DMS153 treated with DMSO at 0.1 percent for 48 hours (cell line): ENCODE measurements around the gene EPOP.

Source experiments
- DNase-seq: peaks from one replicate; lab custom pipeline; 2025; ENCODE audit not compliant: unreplicated experiment; lab: John Stamatoyannopoulos, UW

Gene EPOP

DNA sequence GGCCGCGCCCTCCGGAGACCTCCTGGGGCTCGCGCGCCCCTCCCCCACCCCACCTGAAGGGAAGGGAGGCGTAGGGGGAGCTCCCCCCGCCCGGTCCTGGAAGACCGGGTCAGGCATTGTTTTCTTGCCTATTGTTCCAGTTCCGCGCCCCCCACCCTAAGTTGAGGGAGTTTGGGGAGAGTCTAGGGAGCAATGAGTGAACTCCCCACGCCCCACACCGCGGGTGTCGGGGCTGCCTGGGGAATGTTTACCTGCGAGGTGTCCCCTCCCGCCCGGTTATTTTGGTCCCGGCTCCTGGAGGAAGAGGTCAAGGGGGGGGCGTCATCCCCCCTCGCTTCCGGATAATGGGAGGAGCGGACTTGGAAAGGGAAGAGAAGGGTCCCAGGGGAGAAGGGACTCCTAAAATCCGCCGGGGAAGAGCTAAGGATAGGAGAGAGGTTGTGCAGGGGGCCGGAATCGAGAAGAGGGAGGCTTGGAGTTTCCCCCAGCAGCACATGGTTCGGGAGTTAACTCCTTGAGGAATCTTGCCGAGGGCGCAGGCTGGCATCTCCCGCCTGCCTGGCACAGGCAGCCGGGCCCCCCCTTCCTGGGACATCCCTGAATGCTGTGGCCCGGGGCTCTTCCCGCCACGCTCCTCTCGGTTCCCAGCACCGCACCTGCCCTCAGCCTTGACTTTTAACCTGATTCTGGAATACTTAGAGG is 31.2 kb upstream of the EPOP start:
- peak; percentile 39 for DNase-seq

DNA sequence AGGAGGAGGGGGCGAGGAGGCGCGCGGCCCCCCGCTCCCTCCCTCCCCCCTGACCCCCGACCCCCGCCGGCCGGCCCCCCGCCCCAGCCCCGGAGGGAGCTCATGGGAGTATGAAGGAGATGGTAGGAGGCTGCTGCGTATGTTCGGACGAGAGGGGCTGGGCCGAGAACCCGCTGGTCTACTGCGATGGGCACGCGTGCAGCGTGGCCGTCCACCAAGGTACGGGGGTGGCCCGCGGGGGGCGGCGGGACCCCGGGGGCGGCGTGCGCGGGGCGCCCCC is 30.7 kb upstream of the EPOP start:
- no peak for DNase-seq

DNA sequence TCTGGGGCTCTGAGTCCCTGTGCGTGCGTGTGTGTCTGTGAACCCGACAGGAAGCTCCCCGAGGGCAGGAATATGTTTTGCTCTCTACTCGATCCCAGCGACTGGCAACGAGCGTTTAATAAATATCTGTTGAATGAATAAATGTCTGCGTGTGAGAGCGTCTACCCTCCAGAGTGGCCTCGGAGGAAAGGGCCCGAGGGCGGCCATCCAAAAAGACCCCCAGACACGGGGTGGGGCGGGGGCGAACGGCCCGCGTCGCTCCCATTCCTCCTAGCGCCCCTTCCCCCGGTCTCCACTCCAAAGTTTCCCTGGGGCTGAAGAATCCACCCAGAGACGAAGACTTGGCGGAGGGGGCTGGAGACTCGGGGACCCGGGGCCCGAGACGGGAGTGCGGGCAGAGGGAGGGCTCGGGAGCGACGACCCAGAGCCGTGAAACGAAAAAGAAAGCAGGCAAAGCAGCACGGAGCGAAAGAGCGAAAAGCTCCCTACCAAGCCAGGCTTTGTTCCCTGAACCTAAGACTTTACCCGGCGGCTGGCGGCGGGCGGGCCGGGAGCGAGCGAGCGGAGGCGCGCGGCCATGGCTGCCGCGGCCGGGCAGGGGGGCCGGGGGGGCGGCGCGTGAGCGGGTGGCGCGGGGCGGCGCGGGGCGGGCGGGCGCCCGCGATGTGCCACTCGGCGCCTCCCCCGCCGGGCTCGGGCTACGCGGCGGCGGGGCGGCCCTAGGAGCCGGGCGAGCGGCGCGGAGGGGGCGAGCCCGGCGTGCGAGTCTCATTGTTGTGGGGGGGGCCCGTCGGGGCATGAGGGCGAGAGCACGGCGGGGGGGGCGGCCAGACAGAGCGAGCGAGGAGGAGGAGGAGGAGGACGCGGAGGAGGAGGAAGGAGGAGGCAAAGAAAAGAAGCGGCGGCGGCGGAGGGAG is 30.1 kb upstream of the EPOP start, which contains the start of gene MLLT6:
Gene MLLT6 (plus strand): TSS at position 668 of the 917 bp plus-strand sequence. CDS start 360 bp downstream, outside the sequence.
- peak; percentile 54 for DNase-seq

DNA sequence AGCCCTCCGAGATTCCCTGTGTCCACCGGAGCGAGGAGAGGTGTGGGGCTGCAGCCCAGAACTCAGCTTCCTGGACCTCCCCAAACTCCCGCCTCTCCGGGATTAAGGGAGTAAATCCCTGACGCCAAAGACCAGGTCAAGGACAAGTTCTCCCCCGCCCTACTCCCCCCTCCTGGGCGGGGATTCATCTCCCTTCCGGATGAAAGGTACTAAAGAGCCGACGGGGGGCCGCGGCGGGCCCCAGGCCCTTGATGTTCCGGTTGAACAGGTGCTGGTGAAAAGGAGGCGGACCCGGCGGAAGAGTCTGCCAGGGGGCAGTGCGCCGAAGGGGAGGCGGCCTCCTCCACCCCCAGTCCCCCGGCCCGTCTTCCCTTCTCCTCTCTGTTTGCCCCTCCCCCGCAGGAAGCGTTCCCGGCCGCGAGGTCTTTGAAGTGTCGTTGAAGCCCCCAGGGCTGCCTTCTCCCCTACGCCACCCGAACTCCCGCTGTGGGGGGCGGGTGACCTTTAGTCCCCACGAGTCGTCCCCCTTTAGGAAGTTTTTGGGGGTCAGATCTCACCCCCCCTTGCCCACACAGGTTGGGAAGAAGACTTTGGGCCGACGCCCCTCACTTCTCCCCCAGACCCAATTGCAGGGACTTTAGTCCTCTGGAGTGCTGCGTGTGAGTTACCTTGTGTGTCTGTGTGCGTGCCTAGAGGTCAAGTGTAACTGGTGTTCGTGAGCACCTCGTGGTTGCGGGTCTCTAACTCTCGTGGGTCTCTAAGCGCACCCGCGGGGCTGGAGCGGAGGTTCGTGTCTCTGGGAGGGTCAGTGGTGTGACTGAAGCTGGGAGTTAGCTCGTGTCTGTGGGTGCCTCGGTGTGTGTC is 29.2 kb upstream of the EPOP start:
- peak; percentile 72 for DNase-seq

DNA sequence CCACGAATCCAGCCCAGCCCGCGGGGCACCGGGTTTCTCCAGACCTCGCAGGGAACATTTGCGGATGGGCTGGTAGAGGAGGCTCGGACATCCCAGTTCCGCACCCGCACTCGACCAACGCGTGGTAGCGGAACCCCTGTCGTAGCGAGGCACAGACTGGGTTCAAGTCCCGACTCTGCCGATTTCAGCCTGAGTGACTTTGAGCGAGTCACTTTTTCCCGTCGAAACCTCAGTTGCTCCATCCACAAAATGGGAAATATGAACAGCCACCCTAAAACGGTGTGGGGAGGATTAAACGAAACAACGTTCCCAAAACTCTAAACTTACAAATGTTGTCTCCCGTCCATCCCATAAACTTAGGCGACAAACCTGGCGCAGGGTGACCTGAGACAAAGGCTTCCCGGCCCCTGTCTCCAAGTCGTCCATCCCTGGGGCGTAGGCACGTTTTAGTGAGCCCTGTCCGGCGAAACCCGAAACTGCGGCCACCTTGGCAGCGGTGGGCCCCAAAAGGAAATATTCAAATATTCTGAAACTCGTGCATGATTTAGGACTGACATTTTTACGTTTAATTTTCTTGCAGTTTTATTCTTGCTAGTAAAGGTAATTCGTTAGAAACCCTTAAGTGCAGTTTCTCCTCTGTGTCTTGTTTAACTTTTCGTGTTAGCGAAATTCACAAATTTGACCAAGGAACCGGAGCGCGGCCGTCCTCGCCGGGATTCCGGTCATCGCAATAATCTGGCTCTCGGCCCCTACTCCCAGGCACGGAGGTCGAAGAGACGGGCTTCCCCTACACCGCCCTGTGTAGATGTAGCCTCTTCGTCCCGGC is 28.4 kb upstream of the EPOP start:
- DNase-seq: no peak

DNA sequence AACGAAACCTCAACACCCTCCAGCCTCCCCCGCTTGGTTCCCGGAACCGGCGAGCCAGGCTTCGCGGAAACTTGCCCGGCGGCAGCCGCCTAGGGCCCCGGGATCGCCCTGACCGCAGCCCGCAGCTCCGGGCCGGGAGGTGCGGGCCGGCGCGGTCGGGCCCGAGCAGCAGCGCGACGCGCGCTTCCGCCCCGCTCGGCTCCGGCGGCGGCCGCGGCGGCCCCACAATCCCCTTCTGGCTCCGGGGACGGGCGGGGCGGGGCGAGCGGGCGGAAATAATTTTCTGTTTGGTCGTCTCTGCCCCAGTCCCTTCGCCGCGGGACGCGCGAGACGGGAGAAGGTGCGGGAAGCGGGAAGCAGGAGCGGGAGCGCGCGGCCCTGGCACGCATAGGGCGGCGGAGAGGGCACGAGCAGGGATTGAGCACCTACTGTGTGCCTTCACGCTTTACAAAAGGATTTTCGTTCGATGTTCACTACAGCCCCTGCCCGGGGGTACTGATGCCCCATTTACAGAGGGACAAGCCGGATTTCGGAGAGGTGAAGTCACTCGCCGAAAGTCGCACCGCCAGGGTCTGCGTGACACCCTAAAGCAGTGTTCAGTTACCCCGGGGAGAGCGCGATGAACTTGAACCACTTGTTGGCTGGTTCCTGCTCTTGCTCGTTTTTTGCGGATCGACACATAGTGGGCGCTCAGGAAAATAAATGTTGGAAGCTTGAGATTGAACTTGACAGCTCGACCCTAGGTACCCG is 27.6 kb upstream of the EPOP start:
- peak; percentile 64 for DNase-seq

DNA sequence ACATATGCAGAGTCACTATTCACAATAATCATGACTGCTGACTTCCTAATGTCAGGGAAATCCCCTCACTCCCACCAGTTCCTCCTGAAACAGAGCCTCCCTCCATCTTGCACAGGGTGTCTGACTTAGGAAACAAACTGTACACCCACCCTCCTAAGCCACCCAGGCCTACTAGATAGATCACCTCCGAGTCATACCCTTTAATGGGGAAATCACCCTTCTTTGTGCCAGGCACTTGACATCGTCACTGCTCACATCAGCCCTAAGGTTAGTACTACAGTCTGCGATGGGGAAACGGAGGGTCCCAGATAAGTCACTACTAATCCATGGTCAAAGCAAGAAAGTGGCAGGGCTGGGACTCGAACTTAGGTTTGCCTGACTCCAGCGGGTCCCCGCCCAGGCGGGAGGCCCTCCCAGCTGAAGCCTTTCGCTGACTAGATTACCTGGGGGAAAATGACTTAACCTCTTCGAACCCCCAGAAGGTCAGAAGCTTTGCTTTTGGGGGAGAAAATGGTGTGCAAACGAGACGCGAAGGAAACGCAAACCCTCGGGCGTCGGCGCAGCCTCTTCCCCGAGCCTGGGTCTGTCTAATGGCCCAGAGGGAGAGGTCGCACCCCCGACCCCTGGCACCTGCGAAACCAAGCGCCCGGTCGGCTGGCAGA is 26.9 kb upstream of the EPOP start:
- DNase-seq: no peak

DNA sequence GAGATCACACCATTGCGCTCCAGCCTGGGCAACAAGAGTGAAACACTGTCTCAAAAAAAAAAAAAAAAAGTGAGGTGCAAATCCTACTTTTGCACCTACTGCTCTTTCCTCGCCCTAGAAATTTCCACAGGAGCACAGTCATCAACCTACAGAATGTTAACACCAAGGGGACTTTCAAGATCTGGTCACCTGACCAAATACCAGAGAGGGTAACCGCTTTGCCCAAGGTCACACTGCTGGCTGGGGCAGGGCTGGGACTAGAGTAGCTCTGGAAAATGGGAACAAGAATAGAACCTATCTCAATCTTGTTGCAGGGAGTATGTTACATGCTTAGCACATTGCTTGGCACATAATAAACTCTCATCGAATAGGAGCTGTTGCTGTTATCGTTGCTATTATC is 24.0 kb upstream of the EPOP start:
- no peak for DNase-seq

DNA sequence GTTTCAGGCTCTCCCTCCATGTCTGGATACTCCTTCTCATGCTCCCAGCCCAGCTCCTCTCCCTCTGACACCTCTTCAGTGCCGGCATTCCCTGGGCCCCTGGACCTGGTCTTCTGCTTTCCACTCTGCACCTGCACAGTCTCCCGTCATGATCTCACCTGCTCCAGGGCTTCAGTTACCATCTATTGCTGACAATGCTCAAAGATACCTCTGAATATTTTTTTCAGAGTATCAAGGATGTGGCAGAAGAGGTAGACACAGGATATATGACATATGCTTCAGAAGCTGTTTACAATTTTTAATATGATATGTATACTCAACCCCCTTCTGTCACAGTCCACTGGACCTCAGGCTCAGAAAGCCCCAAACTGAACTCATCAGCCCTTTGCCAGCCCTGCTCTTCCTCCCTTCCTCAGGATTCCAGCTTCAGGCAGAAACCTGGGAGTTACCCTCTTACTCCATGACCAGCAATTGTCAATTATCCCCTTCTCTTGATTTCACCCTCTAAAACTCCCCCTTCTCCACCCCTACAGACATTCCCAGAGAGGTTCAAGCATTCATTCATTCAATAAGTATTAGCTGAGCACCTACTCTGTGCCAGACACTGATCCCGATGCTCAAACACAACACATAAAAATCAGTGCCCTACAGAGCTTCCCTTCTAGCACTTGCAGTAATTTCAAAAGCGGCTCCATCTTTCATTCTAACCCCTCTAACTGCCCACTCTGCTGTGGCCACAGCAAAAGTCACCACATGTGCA is 22.5 kb upstream of the EPOP start:
- no peak for DNase-seq

DNA sequence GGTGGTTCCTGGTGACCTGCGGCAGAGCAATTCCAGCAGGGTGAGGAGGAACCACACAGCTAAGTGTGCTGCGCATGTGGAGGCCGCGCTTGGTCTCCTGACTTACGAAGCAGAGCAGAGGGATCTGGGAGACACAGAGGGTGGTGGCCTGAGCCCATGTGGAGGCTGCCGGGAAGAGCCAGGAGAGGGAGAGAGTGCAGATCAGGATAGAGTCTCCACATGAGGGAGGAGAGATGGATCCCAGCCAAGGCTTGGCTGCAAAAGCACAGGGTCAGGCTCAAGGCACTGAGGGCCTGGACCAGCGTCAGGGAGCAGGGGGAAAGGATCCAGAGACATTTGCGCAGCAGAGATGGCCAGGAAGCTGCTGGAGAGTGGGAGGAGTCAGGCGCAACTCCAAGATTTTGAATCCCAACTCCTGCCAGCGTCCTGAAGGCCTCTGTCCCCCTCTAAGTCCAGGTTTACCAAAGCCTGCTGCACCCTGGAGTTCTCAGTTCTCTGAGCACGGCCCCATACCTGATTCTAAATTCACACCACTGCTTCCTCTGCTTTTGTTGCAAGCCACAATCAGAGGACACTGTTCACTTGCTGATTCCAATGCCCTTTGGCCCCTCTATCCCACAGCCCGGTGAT is 19.1 kb upstream of the EPOP start:
- DNase-seq: no peak

DNA sequence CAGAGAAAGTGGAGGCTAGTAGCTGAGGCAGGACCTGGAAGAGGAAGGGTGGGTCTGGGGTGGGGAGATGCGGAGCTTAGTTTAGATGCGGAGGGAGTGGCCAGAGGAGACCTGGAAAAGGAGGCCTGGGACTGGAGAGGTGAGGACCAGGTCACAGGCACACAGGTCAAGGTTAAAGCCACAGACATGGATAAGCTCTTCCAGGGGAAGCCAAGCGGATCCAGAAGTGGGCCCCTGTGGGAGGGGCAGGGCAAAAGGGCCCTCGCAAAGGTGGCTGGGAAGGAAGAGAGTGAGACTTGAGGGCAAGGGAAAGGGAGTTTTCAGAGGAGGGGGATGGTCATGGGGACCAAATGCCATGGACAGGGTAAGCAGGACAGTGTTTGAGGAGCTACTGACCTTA is 16.4 kb upstream of the EPOP start:
- DNase-seq: no peak

DNA sequence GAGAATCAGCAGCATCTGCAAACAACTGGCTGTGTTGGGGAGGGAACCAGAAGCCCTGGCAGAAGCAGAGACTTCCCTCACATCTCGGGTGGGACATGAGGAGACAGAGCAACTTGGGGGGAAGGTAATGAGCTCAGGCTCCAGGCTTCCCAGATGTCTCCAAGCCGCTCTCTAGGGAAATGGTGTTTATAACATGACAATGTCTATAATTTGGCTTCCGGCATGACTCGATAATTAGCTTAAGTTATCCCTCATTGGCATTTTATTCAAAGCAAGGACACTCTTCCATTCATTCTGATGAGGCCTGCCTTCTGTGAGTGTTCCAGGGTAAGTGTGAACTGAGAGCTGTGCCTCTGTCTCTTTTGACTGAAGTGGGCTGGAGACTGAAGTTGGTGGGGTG is 15.6 kb upstream of the EPOP start:
- DNase-seq: no peak

DNA sequence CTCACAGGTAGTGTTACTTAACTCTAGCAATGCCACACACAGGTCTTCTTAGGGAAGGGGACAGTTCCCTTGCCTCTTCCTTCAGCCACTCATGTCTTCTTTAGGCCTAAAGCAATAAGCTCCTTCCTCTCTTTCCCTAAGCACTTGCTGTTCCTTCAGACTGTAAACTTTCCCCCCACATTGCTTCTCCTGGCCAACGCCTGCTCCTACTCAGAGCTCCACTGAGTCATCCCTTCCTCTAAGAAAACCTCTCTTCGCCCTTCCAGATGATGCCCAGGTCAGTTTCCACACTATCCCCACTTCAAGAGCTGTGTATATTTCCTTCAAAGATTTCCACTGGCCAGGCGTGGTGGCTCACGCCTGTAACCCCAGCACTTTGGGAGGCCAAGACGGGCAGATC is 12.5 kb upstream of the EPOP start:
- no peak for DNase-seq

DNA sequence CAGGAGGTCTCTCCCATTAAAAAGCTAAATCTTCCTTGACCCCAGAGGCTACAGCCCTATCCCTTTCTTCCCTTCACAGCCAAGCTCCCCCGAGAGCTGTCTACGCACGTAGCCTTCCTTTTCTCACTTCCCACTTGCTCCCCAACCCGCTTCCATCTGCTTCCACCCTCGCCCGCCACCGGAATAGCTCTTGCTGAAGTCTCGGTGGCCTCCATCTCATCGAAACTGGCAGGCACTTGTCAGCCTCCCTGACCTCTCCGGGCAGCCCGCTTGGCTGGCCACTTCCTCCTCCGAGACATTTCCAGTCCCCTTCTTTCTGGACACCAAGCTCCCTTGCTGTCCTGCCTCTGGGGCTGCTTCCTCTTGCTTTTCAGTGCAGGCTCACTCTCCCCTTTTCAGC is 10.7 kb upstream of the EPOP start:
- DNase-seq: no peak

DNA sequence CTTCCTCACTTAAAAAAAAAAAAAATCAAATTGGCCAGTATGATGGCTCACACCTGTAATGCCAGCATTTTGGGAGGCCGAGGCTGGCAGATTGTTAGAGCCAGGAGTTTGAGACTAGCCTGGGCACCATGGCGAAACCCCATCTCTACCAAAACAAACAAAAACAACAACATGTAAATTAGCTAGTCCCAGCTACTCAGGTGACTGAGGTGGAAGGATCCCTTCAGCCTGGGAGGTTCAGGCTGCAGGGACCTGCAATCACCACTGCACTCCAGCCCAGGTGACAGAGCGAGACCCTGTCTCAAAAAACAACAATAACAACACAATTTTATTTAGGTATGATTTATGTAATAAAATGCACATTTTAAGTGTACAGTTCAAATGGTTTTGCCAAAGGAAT is 6.3 kb upstream of the EPOP start:
- DNase-seq: no peak

DNA sequence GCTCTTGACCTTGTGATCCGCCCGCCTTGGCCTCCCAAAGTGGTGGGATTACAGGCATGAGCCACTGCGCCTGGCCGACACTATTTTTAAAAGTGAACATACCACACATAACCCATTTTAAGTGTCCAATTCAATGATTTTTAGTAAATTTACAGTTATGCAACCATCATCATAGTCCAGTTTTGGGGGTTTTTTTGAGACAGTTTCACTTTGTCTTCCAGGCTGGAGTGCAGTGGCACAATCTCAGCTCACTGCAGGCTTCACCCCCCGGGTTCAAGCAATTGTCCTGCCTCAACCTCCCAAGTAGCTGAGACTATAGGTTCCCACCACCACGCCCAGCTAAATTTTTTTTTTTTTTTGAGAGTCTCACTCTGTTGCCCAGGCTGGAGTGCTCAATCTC is 3.1 kb upstream of the EPOP start:
- no peak for DNase-seq

DNA sequence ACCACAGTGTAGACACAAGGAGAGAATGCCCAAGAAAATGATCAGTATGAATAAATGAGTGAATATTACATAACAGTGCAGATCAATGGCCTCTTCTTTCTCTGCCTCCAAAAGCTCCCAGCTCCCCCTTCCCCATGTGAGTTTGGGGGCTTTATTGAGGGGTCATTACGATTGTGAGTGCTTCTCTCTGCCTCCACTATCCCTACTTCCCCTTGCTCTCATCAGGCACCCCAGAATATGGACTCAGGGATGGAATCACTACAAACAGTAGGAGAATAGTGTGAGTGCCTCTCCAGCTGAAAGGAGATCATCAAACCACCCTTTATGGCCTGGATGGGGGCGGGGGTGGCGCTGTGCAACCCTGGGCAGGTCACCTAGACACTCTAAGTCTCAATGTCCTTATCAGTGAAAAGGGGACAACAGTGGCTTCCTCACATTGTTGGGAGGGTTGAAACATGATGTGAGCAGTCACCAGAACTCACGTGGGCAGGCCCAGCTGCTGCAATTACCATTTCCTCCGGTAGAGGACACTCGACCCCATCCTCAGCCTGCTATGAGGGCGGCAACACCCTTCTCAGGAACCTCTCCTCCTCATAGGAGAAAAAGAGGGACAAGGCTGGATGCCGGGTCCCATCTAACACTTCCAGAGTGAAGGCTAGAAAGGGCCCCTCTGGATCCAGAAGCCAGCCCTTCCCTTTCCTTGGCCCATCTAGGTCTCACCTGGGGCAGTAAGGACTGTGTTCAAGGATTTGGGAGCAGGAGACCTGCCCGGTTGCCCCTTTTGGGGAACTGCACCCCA is 2.1 kb upstream of the EPOP start:
- DNase-seq: peak; percentile 71
